ENCODE measurements around the gene OLFML2A. TPM values are rescaled to one million over a fixed set of nuclear protein-coding genes. Genes with fewer than 3 reads are reported as not detected.

OLFML2A gene
- total and polyA plus RNA-seq, 2 donors (not counting 1 experiment from before 2014, with no cell fraction given): 0.76 to 0.88 TPM

DNA sequence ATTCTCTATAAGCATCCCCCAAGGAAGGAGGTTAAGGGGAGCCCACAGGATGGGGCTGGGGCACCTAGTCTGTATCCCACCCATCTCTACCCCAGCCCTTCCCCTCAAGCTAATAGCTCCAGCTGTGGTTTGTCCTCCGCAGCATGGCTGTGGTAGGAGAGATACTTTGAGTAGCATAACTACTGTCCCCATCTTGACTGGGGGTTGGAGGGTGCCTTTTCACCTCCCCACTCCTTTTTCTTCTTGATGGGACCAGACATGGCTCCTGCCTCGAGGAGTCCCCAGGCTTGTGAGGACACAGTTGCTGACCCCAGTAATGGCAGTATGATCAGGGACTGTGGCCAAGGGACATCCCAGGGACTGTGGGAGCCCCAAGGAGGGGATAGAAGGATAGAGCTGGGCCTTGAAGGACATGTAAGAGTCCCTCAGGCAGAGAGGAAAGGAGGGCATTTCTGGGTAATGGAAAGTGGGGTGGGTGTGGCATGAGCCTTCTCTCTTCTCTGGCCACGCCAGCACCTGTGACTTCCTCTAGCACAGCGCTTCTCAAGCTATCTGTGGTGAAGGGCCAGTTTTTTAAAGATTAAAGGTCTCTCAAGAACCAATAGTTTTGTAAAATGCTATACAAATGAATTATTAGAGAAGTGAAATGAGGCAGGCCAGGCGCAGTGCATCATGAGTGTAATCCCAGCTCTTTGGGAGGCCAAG lies 14.0 kb downstream of the OLFML2A start:
- no peaks in the 10 kb centered on the region for H4K20me1 ChIP-seq (ENCODE audit: control insufficient read depth, insufficient read depth, low read length, poor library complexity, severe bottlenecking)
- peaks cover 0 to 4% (median 0%) of the 10 kb centered on the region in 4 experiments for H3K27me3 ChIP-seq (replicated peaks in 1 of 4; ENCODE audit: control extremely low read depth in 1 of 4, control insufficient read depth in 3 of 4, insufficient read depth in 4 of 4, low read length in 3 of 4)
- Mint-ChIP-seq H3K27ac (no peak overlapping the region), H3K4me3 (no peak overlapping the region), H3K4me1 (peaks cover 16% of the 10 kb centered on the region), H3K9me3 (ENCODE audit: insufficient read depth) (no peaks in the 10 kb centered on the region), H3K27me3 (no peaks in the 10 kb centered on the region)
- POLR2A ChIA-PET: no interaction called here
- no peak overlapping the region for H2AFZ ChIP-seq (ENCODE audit: insufficient read depth, low read depth, low read length, poor library complexity, severe bottlenecking)
- CTCF ChIA-PET: interaction anchor here (0.7 kb wide), 1 partner anchor 10 kb away, joined by 4 read pairs; no protein-coding TSS in a partner anchor
- no peaks in the 10 kb centered on the region for H3K9me3 ChIP-seq (ENCODE audit: control extremely low read depth in 1 of 3, control insufficient read depth in 2 of 3, insufficient read depth in 1 of 3, low read length in 2 of 3)
- no peak for DNase-seq
- H3K4me1 ChIP-seq (ENCODE audit: control insufficient read depth in 2 of 2, insufficient read depth in 2 of 2, low read length in 2 of 2): peaks cover 16 to 19% of the 10 kb centered on the region in 2 donors
- WGBS (ENCODE audit: insufficient coverage): 67% methylated on average over 1 of the region's 5 CpGs
- no peaks in the 10 kb centered on the region for H3K36me3 ChIP-seq (replicated peaks in 1 of 2; ENCODE audit: control extremely low read depth in 1 of 2, control insufficient read depth in 1 of 2, extremely low read depth in 1 of 2, insufficient read depth in 2 of 2, low read length in 1 of 2)
- H3K27ac ChIP-seq (ENCODE audit: low read length in 2 of 2): no peak overlapping the region
- no peak overlapping the region for H3K4me3 ChIP-seq (ENCODE audit: control extremely low read depth in 1 of 5, extremely low read depth in 1 of 5, insufficient read depth in 1 of 5, low read depth in 2 of 5, low read length in 4 of 5)
- ATAC-seq (ENCODE audit: low read depth): peak; percentile 51
- intact Hi-C loops (cut with micrococcal nuclease): no loop called here
- peak overlapping the region; percentile 15 for H3K4me2 ChIP-seq (replicated peaks; ENCODE audit: low read depth, low read length, poor library complexity, severe bottlenecking)
- no peaks in the 10 kb centered on the region for H3K79me2 ChIP-seq (ENCODE audit: control insufficient read depth, insufficient read depth, low read length)
- H3K9ac ChIP-seq (ENCODE audit: low read length): no peak overlapping the region
- TF ChIP-seq, protein P1, sequence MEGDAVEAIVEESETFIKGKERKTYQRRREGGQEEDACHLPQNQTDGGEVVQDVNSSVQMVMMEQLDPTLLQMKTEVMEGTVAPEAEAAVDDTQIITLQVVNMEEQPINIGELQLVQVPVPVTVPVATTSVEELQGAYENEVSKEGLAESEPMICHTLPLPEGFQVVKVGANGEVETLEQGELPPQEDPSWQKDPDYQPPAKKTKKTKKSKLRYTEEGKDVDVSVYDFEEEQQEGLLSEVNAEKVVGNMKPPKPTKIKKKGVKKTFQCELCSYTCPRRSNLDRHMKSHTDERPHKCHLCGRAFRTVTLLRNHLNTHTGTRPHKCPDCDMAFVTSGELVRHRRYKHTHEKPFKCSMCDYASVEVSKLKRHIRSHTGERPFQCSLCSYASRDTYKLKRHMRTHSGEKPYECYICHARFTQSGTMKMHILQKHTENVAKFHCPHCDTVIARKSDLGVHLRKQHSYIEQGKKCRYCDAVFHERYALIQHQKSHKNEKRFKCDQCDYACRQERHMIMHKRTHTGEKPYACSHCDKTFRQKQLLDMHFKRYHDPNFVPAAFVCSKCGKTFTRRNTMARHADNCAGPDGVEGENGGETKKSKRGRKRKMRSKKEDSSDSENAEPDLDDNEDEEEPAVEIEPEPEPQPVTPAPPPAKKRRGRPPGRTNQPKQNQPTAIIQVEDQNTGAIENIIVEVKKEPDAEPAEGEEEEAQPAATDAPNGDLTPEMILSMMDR (IDR thresholded peaks at IDR 0.05): no peak
- no peak for TF ChIP-seq EZH2 (IDR thresholded peaks at IDR 0.05; ENCODE audit: borderline replicate concordance, insufficient read depth, low read depth, low read length, poor library complexity, severe bottlenecking)

DNA sequence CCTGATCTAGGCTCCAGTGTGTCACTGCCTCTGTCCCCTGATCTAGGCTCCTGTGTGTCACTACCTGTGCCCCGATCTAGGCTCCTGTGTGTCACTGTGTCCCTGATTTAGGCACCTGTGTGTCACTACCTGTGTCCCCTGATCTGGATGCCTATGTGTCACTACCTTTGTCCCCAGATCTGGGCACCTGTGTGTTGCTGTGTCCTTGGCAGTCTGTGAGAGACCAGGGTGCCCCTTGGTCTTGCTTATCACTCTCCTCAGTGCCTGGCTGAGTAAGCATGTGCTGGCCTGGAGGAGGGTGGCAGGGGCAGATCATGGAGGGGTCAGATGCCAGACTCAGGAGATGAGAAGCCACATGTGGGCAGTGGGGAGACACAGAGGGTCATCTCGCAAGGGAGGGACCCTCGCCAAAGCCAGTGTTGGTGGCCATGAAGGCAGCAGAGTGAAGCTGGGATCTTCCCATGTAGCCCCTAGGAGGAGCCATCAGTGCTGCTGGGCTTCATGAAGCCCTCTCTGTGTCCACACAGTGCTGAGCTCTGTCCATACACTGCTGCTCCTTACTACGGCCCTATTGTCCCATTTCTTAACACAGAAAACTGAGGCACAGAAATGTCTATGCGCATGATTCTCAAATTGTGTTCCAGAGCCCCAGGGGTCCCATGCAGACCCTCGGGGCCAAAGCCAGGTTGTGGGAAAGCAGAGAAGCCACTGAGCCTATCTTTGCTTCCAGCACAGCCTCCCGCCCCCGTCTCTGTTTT lies 15.5 kb downstream of the OLFML2A start:
- Histone ChIP-seq H3K9me3 (ENCODE audit: control extremely low read depth in 1 of 3, control insufficient read depth in 2 of 3, insufficient read depth in 1 of 3, low read length in 2 of 3) (no peaks in the 10 kb centered on the region), H3K4me2 (replicated peaks; ENCODE audit: low read depth, low read length, poor library complexity, severe bottlenecking) (no peak overlapping the region), H3K27me3 (replicated peaks in 1 of 4; ENCODE audit: control extremely low read depth in 1 of 4, control insufficient read depth in 3 of 4, insufficient read depth in 4 of 4, low read length in 3 of 4) (peaks cover 0 to 4% (median 1%) of the 10 kb centered on the region in 4 experiments), H3K27ac (ENCODE audit: low read length in 2 of 2) (no peak overlapping the region), H3K36me3 (replicated peaks in 1 of 2; ENCODE audit: control extremely low read depth in 1 of 2, control insufficient read depth in 1 of 2, extremely low read depth in 1 of 2, insufficient read depth in 2 of 2, low read length in 1 of 2) (no peaks in the 10 kb centered on the region), H2AFZ (ENCODE audit: insufficient read depth, low read depth, low read length, poor library complexity, severe bottlenecking) (no peak overlapping the region), H3K9ac (ENCODE audit: low read length) (no peak overlapping the region), H3K4me1 (ENCODE audit: control insufficient read depth in 2 of 2, insufficient read depth in 2 of 2, low read length in 2 of 2) (peaks cover 20 to 22% of the 10 kb centered on the region in 2 donors), H3K4me3 (ENCODE audit: control extremely low read depth in 1 of 5, extremely low read depth in 1 of 5, insufficient read depth in 1 of 5, low read depth in 2 of 5, low read length in 4 of 5) (no peak overlapping the region), H4K20me1 (ENCODE audit: control insufficient read depth, insufficient read depth, low read length, poor library complexity, severe bottlenecking) (no peaks in the 10 kb centered on the region), H3K79me2 (ENCODE audit: control insufficient read depth, insufficient read depth, low read length) (no peaks in the 10 kb centered on the region)
- H3K4me3 Mint-ChIP-seq: no peak overlapping the region
- intact Hi-C loops (cut with micrococcal nuclease): no loop called here
- TF ChIP-seq, protein P1 (IDR thresholded peaks at IDR 0.05): no peak
- TF ChIP-seq EZH2 (IDR thresholded peaks at IDR 0.05; ENCODE audit: borderline replicate concordance, insufficient read depth, low read depth, low read length, poor library complexity, severe bottlenecking): no peak
- DNase-seq: no peak
- ATAC-seq (ENCODE audit: low read depth): no peak
- no peaks in the 10 kb centered on the region for H3K27me3 Mint-ChIP-seq
- H3K9me3 Mint-ChIP-seq (ENCODE audit: insufficient read depth): no peaks in the 10 kb centered on the region
- CTCF ChIA-PET: no interaction called here
- whole genome bisulfite sequencing (ENCODE audit: insufficient coverage): 84% methylated on average over 8 of the region's 8 CpGs
- peak overlapping the region; percentile 10 for H3K27ac Mint-ChIP-seq
- POLR2A ChIA-PET: interaction anchor here (0.6 kb wide), 1 partner anchor 616 kb away, joined by 3 read pairs; no protein-coding TSS in a partner anchor
- H3K4me1 Mint-ChIP-seq: peaks cover 16% of the 10 kb centered on the region

All from B cell (primary cell).